GM12891 (cell line): ENCODE results near the gene ATP8B1.

ENCODE experiments used
- POLR2A ChIP-seq: IDR thresholded peaks from 2 replicates; pipeline ENCODE4 v1.6.1; 2011; ENCODE audit warnings: low read depth, low read length, control low read depth
- POLR2AphosphoS5 ChIP-seq: IDR thresholded peaks from 2 replicates; pipeline ENCODE4 v1.6.1; 2011; ENCODE audit warnings: low read depth, low read length, control low read depth

- TF ChIP-seq POLR2A (no peak), POLR2AphosphoS5 (no peak)
Observed at GRCh38 chr18:57801761-57802212, 1.3 kb downstream of the ATP8B1 start.
